HAP-1 (cell line): ENCODE results near the gene CD69.

Source experiments
- DNase-seq, 2 experiments: peaks; one replicate each; pipeline ENCODE4 v3.0.0-alpha.2; 2016 to 2020; ENCODE audit warnings: low spot score in 2 of 2
- H3K27me3 ChIP-seq: fragments of 250-450 bp; sonication (Bioruptor Pico); 2 replicates; pipeline ENCODE4 v1.5.1; 2020; ENCODE audit warnings: low read depth, mild to moderate bottlenecking, moderate library complexity
- H3K36me3 ChIP-seq: fragments of 250-450 bp; sonication (Bioruptor Pico); replicated peaks from 2 replicates; pipeline ENCODE4 v1.5.1; 2020; ENCODE audit warnings: mild to moderate bottlenecking
- H3K4me1 ChIP-seq: fragments of 250-450 bp; sonication (Bioruptor Pico); 2 replicates; pipeline ENCODE4 v1.5.1; 2020; ENCODE audit warnings: mild to moderate bottlenecking
- H3K4me3 ChIP-seq: fragments of 250-450 bp; sonication (Bioruptor Pico); 2 replicates; pipeline ENCODE4 v1.5.1; 2020; ENCODE audit warnings: mild to moderate bottlenecking, moderate library complexity
- H3K9me3 ChIP-seq: fragments of 250-450 bp; sonication (Bioruptor Pico); 2 replicates; pipeline ENCODE4 v1.5.1; 2020; ENCODE audit warnings: mild to moderate bottlenecking, moderate library complexity
- in situ Hi-C: fragments of 300-500 bp; cut with MboI; formaldehyde crosslinking; loops from 3 replicates; pipeline ENCODE4 v1.14.3; 2020; ENCODE audit warnings: low sequenced_read_pairs, inconsistent platforms, mixed read lengths

CD69 gene

GRCh38 chr12:9761419-9761781 is 699 bp upstream of the CD69 start:
- Histone ChIP-seq H3K27me3 (no peaks in the 10 kb centered on the region), H3K4me1 (peaks cover 5% of the 10 kb centered on the region), H3K4me3 (no peak overlapping the region), H3K36me3 (no peaks in the 10 kb centered on the region), H3K9me3 (no peaks in the 10 kb centered on the region)
- no peak for DNase-seq
- in situ Hi-C loops: no loop called here

- DNase-seq: no peak
- Histone ChIP-seq H3K4me1 (peaks cover 5% of the 10 kb centered on the region), H3K36me3 (no peaks in the 10 kb centered on the region), H3K27me3 (no peaks in the 10 kb centered on the region), H3K9me3 (no peaks in the 10 kb centered on the region), H3K4me3 (no peak overlapping the region)
- in situ Hi-C loops: no loop called here
Measured at GRCh38 chr12:9760120-9760519, 581 bp downstream of the CD69 start.

GRCh38 chr12:9759694-9760093 is 1.0 kb downstream of the CD69 start:
- no peaks in the 10 kb centered on the region for H3K9me3 ChIP-seq
- H3K36me3 ChIP-seq: no peaks in the 10 kb centered on the region
- H3K4me3 ChIP-seq: no peak overlapping the region
- peaks cover 5% of the 10 kb centered on the region for H3K4me1 ChIP-seq
- in situ Hi-C loops: no loop called here
- H3K27me3 ChIP-seq: no peaks in the 10 kb centered on the region
- no peak for DNase-seq

GRCh38 chr12:9758119-9758518 is 2.6 kb downstream of the CD69 start:
- Histone ChIP-seq H3K36me3 (no peaks in the 10 kb centered on the region), H3K9me3 (no peaks in the 10 kb centered on the region), H3K4me1 (peaks cover 18% of the 10 kb centered on the region), H3K27me3 (no peaks in the 10 kb centered on the region), H3K4me3 (no peak overlapping the region)
- DNase-seq: no peak
- in situ Hi-C loops: no loop called here

- Histone ChIP-seq H3K36me3 (no peaks in the 10 kb centered on the region), H3K9me3 (no peaks in the 10 kb centered on the region), H3K27me3 (no peaks in the 10 kb centered on the region), H3K4me3 (no peak overlapping the region), H3K4me1 (peaks cover 24% of the 10 kb centered on the region)
- in situ Hi-C loops: no loop called here
- no peak for DNase-seq
Measured at GRCh38 chr12:9757433-9758025, 3.2 kb downstream of the CD69 start.

- H3K4me1 ChIP-seq: peaks cover 26% of the 10 kb centered on the region
- no peak for DNase-seq
- no peak overlapping the region for H3K4me3 ChIP-seq
- H3K36me3 ChIP-seq: no peaks in the 10 kb centered on the region
- in situ Hi-C loops: no loop called here
- H3K27me3 ChIP-seq: no peaks in the 10 kb centered on the region
- H3K9me3 ChIP-seq: no peaks in the 10 kb centered on the region
Measured at GRCh38 chr12:9756706-9757105, 4.0 kb downstream of the CD69 start.

- DNase-seq: no peak
- H3K36me3 ChIP-seq: no peaks in the 10 kb centered on the region
- H3K9me3 ChIP-seq: no peaks in the 10 kb centered on the region
- no peak overlapping the region for H3K4me3 ChIP-seq
- no peaks in the 10 kb centered on the region for H3K27me3 ChIP-seq
- H3K4me1 ChIP-seq: peaks cover 31% of the 10 kb centered on the region
- in situ Hi-C loops: no loop called here
Measured at GRCh38 chr12:9756170-9756569, 4.5 kb downstream of the CD69 start.

GRCh38 chr12:9755567-9755966 is 5.1 kb downstream of the CD69 start:
- Histone ChIP-seq H3K9me3 (no peaks in the 10 kb centered on the region), H3K27me3 (no peaks in the 10 kb centered on the region), H3K4me3 (no peak overlapping the region), H3K36me3 (no peaks in the 10 kb centered on the region), H3K4me1 (peaks cover 36% of the 10 kb centered on the region)
- in situ Hi-C loops: no loop called here
- no peak for DNase-seq

- no peaks in the 10 kb centered on the region for H3K36me3 ChIP-seq
- peaks cover 40% of the 10 kb centered on the region for H3K4me1 ChIP-seq
- no peaks in the 10 kb centered on the region for H3K27me3 ChIP-seq
- H3K4me3 ChIP-seq: no peak overlapping the region
- no peaks in the 10 kb centered on the region for H3K9me3 ChIP-seq
- no peak for DNase-seq
- in situ Hi-C loops: no loop called here
Measured at GRCh38 chr12:9755035-9755434, 5.7 kb downstream of the CD69 start.

GRCh38 chr12:9754099-9754927 is 6.4 kb downstream of the CD69 start:
- no peaks in the 10 kb centered on the region for H3K36me3 ChIP-seq
- H3K4me3 ChIP-seq: no peak overlapping the region
- no peak for DNase-seq
- H3K27me3 ChIP-seq: no peaks in the 10 kb centered on the region
- H3K9me3 ChIP-seq: no peaks in the 10 kb centered on the region
- in situ Hi-C loops: loop anchor here (5.0 kb wide), 1 partner anchor 43 kb away; no protein-coding TSS in a partner anchor
- peaks cover 41% of the 10 kb centered on the region for H3K4me1 ChIP-seq

GRCh38 chr12:9753498-9753897 is 7.2 kb downstream of the CD69 start:
- no peaks in the 10 kb centered on the region for H3K36me3 ChIP-seq
- peaks cover 39% of the 10 kb centered on the region for H3K4me1 ChIP-seq
- in situ Hi-C loops: loop anchor here (5.0 kb wide), 1 partner anchor 44 kb away; no protein-coding TSS in a partner anchor
- H3K27me3 ChIP-seq: no peaks in the 10 kb centered on the region
- H3K9me3 ChIP-seq: no peaks in the 10 kb centered on the region
- peak in 1 of 2 experiments; percentile 70 for DNase-seq
- no peak overlapping the region for H3K4me3 ChIP-seq

- H3K27me3 ChIP-seq: no peaks in the 10 kb centered on the region
- H3K9me3 ChIP-seq: no peaks in the 10 kb centered on the region
- H3K36me3 ChIP-seq: no peaks in the 10 kb centered on the region
- in situ Hi-C loops: loop anchor here (5.0 kb wide), 1 partner anchor 44 kb away; no protein-coding TSS in a partner anchor
- DNase-seq: no peak
- H3K4me3 ChIP-seq: no peak overlapping the region
- peaks cover 39% of the 10 kb centered on the region for H3K4me1 ChIP-seq
Measured at GRCh38 chr12:9753073-9753472, 7.6 kb downstream of the CD69 start.

GRCh38 chr12:9752145-9752933 is 8.4 kb downstream of the CD69 start:
- Histone ChIP-seq H3K4me1 (peaks cover 39% of the 10 kb centered on the region), H3K4me3 (no peak overlapping the region), H3K9me3 (no peaks in the 10 kb centered on the region), H3K36me3 (no peaks in the 10 kb centered on the region), H3K27me3 (no peaks in the 10 kb centered on the region)
- DNase-seq: no peak
- in situ Hi-C loops: loop anchor here (5.0 kb wide), 1 partner anchor 45 kb away; no protein-coding TSS in a partner anchor
